H9 (cell line): ENCODE results near the gene ANTXRL. TPM values are rescaled to one million over a fixed set of nuclear protein-coding genes. Genes with fewer than 3 reads are reported as not detected.

Experiments used
- DNase-seq: peaks from one replicate; pipeline ENCODE4 v3.0.0-alpha.2; 2017
- H2AFZ ChIP-seq: one replicate; pipeline ENCODE4 v1.6.1; 2013; ENCODE audit warnings: mild to moderate bottlenecking, low read length, control low read depth, moderate library complexity
- H2AK5ac ChIP-seq: 2 replicates; pipeline ENCODE4 v1.6.1; 2013; ENCODE audit warnings: low read length, control low read depth, mixed read lengths; ENCODE audit not compliant: insufficient read length
- H2BK120ac ChIP-seq: one replicate; pipeline ENCODE4 v1.6.1; 2013; ENCODE audit warnings: low read depth, mild to moderate bottlenecking, low read length, control low read depth, inconsistent platforms; ENCODE audit not compliant: poor library complexity, severe bottlenecking
- H2BK12ac ChIP-seq: 2 replicates; pipeline ENCODE4 v1.6.1; 2013; ENCODE audit warnings: low read length, control low read depth, mixed read lengths, low read depth; ENCODE audit not compliant: insufficient read length
- H2BK15ac ChIP-seq: 2 replicates; pipeline ENCODE4 v1.6.1; 2013; ENCODE audit warnings: low read depth, low read length, control low read depth
- H2BK20ac ChIP-seq: one replicate; pipeline ENCODE4 v1.6.1; 2013; ENCODE audit warnings: low read depth, mild to moderate bottlenecking, low read length, control low read depth, inconsistent platforms; ENCODE audit not compliant: poor library complexity, severe bottlenecking
- H2BK5ac ChIP-seq: 2 replicates; pipeline ENCODE4 v1.6.1; 2013; ENCODE audit warnings: low read length, control low read depth, mixed read lengths; ENCODE audit not compliant: insufficient read length
- H3K14ac ChIP-seq: 2 replicates; pipeline ENCODE4 v1.6.1; 2013; ENCODE audit warnings: low read length, control low read depth; ENCODE audit not compliant: insufficient read depth
- H3K18ac ChIP-seq: 2 replicates; pipeline ENCODE4 v1.6.1; 2013; ENCODE audit warnings: low read depth, mild to moderate bottlenecking, mixed read lengths, low read length, control low read depth; ENCODE audit not compliant: insufficient read length
- H3K23ac ChIP-seq: 2 replicates; pipeline ENCODE4 v1.6.1; 2013; ENCODE audit warnings: low read length, control low read depth, mixed read lengths, low read depth; ENCODE audit not compliant: insufficient read length
- H3K23me2 ChIP-seq: 2 replicates; pipeline ENCODE4 v1.6.1; 2013; ENCODE audit warnings: low read depth, mild to moderate bottlenecking, mixed read lengths, low read length, control low read depth; ENCODE audit not compliant: insufficient read length, poor library complexity, severe bottlenecking
- H3K27ac ChIP-seq: 2 replicates; pipeline ENCODE4 v1.5.1; 2013; ENCODE audit warnings: low read length, control low read depth, mixed read lengths, low read depth; ENCODE audit not compliant: insufficient read length
- H3K27me3 ChIP-seq: 2 replicates; pipeline ENCODE4 v1.6.1; 2013; ENCODE audit warnings: low read length, control low read depth, inconsistent platforms; ENCODE audit not compliant: insufficient read depth
- H3K4ac ChIP-seq: 2 replicates; pipeline ENCODE4 v1.6.1; 2013; ENCODE audit warnings: low read depth, mild to moderate bottlenecking, control low read depth, inconsistent platforms, low read length, moderate library complexity
- H3K4me1 ChIP-seq: 2 replicates; pipeline ENCODE4 v1.6.1; 2013; ENCODE audit warnings: low read length, control low read depth, inconsistent platforms; ENCODE audit not compliant: insufficient read depth
- H3K4me2 ChIP-seq: 2 replicates; pipeline ENCODE4 v1.6.1; 2013; ENCODE audit warnings: low read length, control low read depth, mixed read lengths; ENCODE audit not compliant: insufficient read length, insufficient read depth
- H3K56ac ChIP-seq: 2 replicates; pipeline ENCODE4 v1.6.1; 2013; ENCODE audit warnings: low read depth, mild to moderate bottlenecking, mixed read lengths, low read length, control low read depth; ENCODE audit not compliant: insufficient read length
- H3K79me1 ChIP-seq: 2 replicates; pipeline ENCODE4 v1.6.1; 2013; ENCODE audit warnings: low read depth, mild to moderate bottlenecking, moderate library complexity, low read length, control low read depth, inconsistent platforms; ENCODE audit not compliant: insufficient read depth, poor library complexity, severe bottlenecking
- H3K79me2 ChIP-seq: 2 replicates; pipeline ENCODE4 v1.6.1; 2013; ENCODE audit warnings: low read length, control low read depth, inconsistent platforms; ENCODE audit not compliant: insufficient read depth
- H3K9ac ChIP-seq: 2 replicates; pipeline ENCODE4 v1.6.1; 2013; ENCODE audit warnings: low read length, control low read depth, mixed read lengths; ENCODE audit not compliant: insufficient read length; ENCODE audit errors: extremely low read depth
- H3K9me3 ChIP-seq: one replicate; pipeline ENCODE4 v1.6.1; 2013; ENCODE audit warnings: low read depth, low read length, inconsistent platforms; ENCODE audit not compliant: control insufficient read depth
- H3T11ph ChIP-seq: one replicate; pipeline ENCODE4 v1.6.1; 2013; ENCODE audit warnings: mild to moderate bottlenecking, low read length, control low read depth, inconsistent platforms
- H4K20me1 ChIP-seq: one replicate; pipeline ENCODE4 v1.6.1; 2013; ENCODE audit not compliant: control insufficient read depth, insufficient read length, insufficient read depth
- H4K5ac ChIP-seq: 2 replicates; pipeline ENCODE4 v1.6.1; 2013; ENCODE audit warnings: low read depth, mild to moderate bottlenecking, mixed read lengths, low read length, control low read depth; ENCODE audit not compliant: insufficient read length
- H4K8ac ChIP-seq: replicated peaks from 2 replicates; pipeline ENCODE4 v1.6.1; 2013; ENCODE audit warnings: low read length, control low read depth, mixed read lengths, low read depth; ENCODE audit not compliant: insufficient read length
- H4K91ac ChIP-seq: 2 replicates; pipeline ENCODE4 v1.6.1; 2013; ENCODE audit warnings: low read depth, mild to moderate bottlenecking, moderate library complexity, mixed read lengths, low read length, control low read depth; ENCODE audit not compliant: insufficient read length
- H3K27ac Mint-ChIP-seq, 3 experiments: 2 replicates in 2 of 3; 3 replicates in 1 of 3; pipeline ENCODE4 v1.8.0; 2020 to 2021; ENCODE audit warnings: mixed read lengths in 3 of 3, mild to moderate bottlenecking in 1 of 3, moderate library complexity in 1 of 3
- H3K27me3 Mint-ChIP-seq: 2 replicates; pipeline ENCODE4 v1.8.0; 2021; ENCODE audit warnings: low read depth, mild to moderate bottlenecking, moderate library complexity, mixed read lengths
- H3K36me3 Mint-ChIP-seq, 3 experiments: 2 replicates in 2 of 3; 3 replicates in 1 of 3; pipeline ENCODE4 v1.8.0; 2020 to 2021; ENCODE audit warnings: low read depth in 3 of 3, mixed read lengths in 3 of 3; ENCODE audit not compliant: insufficient read depth in 1 of 3
- H3K4me1 Mint-ChIP-seq, 2 experiments: 2 replicates each; pipeline ENCODE4 v1.8.0; 2020; ENCODE audit warnings: mixed read lengths in 2 of 2
- H3K4me3 Mint-ChIP-seq, 2 experiments: 2 replicates in 1 of 2; 3 replicates in 1 of 2; pipeline ENCODE4 v1.8.0; 2020 to 2021; ENCODE audit warnings: mild to moderate bottlenecking in 2 of 2, mixed read lengths in 2 of 2, moderate library complexity in 1 of 2
- H3K9me3 Mint-ChIP-seq, 2 experiments: 2 replicates in 1 of 2; 3 replicates in 1 of 2; pipeline ENCODE4 v1.8.0; 2020; ENCODE audit warnings: mild to moderate bottlenecking in 2 of 2, mixed read lengths in 2 of 2, moderate library complexity in 1 of 2
- CTCF ChIP-seq: fragments of 200-600 bp; sonication (generic); conservative IDR thresholded peaks from 3 replicates; pipeline ENCODE4 v1.8.0; 2021; ENCODE audit warnings: antibody characterized with exemption, mild to moderate bottlenecking
- WGBS: extraction: QIAGEN DNeasy Blood & Tissue Kit; methylation state at CpG from one replicate; pipeline ENCODE4 v1.1.7; 2013; ENCODE audit warnings: missing lambda C conversion rate, low lambda C conversion rate, mixed read lengths; ENCODE audit not compliant: insufficient read length; ENCODE audit errors: extremely low coverage; 5-methylcytosine and 5-hydroxymethylcytosine counted together
- total RNA-seq: library from RNA; stranded (reverse); gene quantifications from 2 replicates; pipeline ENCODE4 v1.2.1, GENCODE V29; 2021

Gene ANTXRL
- total RNA-seq, 1 experiment from 2014 or later: not detected

DNA sequence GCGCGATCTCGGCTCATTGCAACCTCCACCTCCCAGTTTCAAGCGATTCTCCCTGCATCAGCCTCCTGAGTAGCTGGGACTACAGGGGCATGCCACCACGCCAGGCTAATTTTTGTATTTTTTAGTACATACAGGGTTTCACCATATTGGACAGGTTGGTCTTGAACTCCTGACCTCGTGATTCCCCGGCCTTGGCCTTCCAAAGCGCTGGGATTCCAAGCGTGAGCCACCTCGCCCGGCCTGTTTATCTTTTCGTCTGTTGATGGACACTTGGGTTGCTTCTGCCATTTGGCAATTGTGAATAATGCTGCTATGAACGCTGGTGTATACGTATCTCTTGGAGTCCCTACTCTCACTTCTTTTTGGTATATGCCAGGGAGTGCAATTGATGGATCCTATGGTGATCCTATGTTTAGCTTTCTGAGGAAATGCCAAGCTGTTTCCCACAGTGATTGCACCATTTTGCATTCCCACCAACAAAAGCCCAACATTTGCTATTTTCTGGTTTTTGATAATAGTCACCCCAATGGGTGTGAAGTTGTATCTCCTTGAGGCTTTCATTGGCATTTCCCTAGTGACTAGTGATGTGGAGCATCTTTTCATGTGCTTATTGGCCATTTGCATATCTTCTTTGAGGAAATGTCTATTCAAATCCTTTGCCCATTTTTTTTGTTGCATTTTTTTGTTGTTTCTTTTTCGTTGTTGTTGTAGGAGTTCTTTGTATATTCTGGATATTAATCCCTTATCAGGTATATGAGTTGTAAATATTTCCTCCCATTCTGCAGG lies 3.5 kb downstream of the ANTXRL start:
- Histone ChIP-seq H3K9me3 (no peaks in the 10 kb centered on the region), H2BK20ac (no peak overlapping the region), H3K14ac (no peak overlapping the region), H3T11ph (no peak overlapping the region), H3K4ac (no peak overlapping the region), H4K20me1 (no peaks in the 10 kb centered on the region), H2AFZ (no peak overlapping the region), H4K91ac (no peak overlapping the region), H3K4me1 (0 out of 2 replicates have a peak, but pooled peaks cover 2% of the 10 kb centered on the region), H2BK15ac (no peak overlapping the region), H4K8ac (no peak overlapping the region), H3K79me2 (no peaks in the 10 kb centered on the region), H3K9ac (no peak overlapping the region), H3K23ac (no peak overlapping the region), H2AK5ac (no peak overlapping the region), H3K4me2 (no peak overlapping the region), H2BK120ac (no peak overlapping the region), H3K23me2 (no peaks in the 10 kb centered on the region), H3K27me3 (no peaks in the 10 kb centered on the region; the same call in 1 of the 2 replicates), H2BK12ac (no peak overlapping the region), H3K56ac (no peak overlapping the region), H3K27ac (no peak overlapping the region), H2BK5ac (no peak overlapping the region), H4K5ac (no peak overlapping the region), H3K18ac (no peak overlapping the region), H3K79me1 (no peaks in the 10 kb centered on the region)
- H3K4me3 Mint-ChIP-seq: no peak overlapping the region
- TF ChIP-seq CTCF: no peak
- H3K36me3 Mint-ChIP-seq: no peaks in the 10 kb centered on the region
- no peak for DNase-seq
- H3K4me1 Mint-ChIP-seq: peaks cover 28 to 32% of the 10 kb centered on the region in 2 experiments
- no peaks in the 10 kb centered on the region; a peak in 1 of 5 replicates for H3K9me3 Mint-ChIP-seq
- WGBS: no CpG with 5 or more reads among the region's 15 CpGs
- H3K27me3 Mint-ChIP-seq: peaks cover 16% of the 10 kb centered on the region
- H3K27ac Mint-ChIP-seq: no peak overlapping the region
